ENCODE data around the gene ATP2B3. TPM values are rescaled to one million over a fixed set of nuclear protein-coding genes. Genes with fewer than 3 reads are reported as not detected.
A peak's percentile ranks its signal among the peaks of the same experiment; 100 is the strongest.

Gene ATP2B3
- total RNA-seq, 1 donor = not detected

DNA sequence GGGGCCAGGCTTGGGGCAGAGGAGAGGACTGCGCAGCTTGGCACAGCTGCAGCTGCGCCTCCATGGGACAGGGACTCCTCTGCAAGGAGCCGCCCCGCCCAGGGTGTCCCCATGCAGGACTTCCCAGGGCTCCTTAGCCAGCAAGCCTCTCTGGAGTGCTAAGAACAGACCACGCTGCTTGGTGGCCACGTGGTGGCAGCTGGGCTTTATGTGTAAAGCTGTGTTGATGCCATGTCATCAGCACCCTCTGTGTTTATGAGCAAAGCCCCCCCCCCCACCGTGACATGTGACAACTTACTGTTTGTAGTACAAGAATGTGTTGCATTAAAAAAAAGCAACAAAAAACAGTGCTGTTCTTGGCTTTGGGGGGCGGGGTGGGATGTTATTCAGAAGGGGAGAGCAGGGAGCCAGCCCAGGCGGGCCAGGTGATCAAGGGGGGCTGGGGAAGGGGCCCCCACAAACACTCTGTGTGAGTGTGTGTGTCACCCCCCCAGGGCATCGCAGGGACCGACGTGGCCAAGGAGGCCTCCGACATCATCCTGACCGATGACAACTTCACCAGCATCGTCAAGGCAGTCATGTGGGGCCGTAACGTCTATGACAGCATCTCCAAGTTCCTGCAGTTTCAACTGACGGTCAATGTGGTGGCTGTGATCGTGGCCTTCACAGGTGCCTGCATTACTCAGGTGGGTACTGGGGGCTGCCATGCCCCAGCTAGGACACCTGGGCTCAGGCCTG lies 40.3 kb downstream of the ATP2B3 start:
- TF ChIP-seq, protein P1, sequence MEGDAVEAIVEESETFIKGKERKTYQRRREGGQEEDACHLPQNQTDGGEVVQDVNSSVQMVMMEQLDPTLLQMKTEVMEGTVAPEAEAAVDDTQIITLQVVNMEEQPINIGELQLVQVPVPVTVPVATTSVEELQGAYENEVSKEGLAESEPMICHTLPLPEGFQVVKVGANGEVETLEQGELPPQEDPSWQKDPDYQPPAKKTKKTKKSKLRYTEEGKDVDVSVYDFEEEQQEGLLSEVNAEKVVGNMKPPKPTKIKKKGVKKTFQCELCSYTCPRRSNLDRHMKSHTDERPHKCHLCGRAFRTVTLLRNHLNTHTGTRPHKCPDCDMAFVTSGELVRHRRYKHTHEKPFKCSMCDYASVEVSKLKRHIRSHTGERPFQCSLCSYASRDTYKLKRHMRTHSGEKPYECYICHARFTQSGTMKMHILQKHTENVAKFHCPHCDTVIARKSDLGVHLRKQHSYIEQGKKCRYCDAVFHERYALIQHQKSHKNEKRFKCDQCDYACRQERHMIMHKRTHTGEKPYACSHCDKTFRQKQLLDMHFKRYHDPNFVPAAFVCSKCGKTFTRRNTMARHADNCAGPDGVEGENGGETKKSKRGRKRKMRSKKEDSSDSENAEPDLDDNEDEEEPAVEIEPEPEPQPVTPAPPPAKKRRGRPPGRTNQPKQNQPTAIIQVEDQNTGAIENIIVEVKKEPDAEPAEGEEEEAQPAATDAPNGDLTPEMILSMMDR (IDR thresholded peaks at IDR 0.05; ENCODE audit: insufficient read depth, low read depth, low read length) = no peak
- H3K4me3 ChIP-seq (ENCODE audit: low read depth, low read length) = no peak overlapping the region
- no peak for DNase-seq (ENCODE audit: low read depth)

DNA sequence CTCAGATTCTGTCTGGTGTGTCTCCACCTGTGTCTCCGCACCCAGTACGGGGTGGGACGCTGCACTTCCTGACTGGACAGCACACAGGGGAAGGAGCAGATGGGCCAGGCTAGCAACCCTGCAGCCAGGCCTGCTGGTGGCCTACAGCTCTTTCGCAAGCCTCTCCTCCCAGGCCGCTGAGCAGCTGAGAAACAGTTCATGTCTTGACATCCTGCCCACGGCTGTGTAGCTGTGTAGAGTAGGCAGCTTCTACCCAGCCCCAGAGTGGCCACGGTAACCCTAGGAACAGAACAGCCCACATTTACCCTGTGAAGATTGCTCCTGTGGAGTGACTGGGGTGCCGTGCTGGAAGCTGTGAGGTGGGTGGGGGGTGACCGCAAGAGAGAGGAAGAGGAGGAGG lies 42.6 kb downstream of the ATP2B3 start:
- H3K4me3 ChIP-seq (ENCODE audit: low read depth, low read length) = no peak overlapping the region
- peak; percentile 25 for DNase-seq (ENCODE audit: low read depth)
- TF ChIP-seq, protein P1 (IDR thresholded peaks at IDR 0.05; ENCODE audit: insufficient read depth, low read depth, low read length) = no peak

DNA sequence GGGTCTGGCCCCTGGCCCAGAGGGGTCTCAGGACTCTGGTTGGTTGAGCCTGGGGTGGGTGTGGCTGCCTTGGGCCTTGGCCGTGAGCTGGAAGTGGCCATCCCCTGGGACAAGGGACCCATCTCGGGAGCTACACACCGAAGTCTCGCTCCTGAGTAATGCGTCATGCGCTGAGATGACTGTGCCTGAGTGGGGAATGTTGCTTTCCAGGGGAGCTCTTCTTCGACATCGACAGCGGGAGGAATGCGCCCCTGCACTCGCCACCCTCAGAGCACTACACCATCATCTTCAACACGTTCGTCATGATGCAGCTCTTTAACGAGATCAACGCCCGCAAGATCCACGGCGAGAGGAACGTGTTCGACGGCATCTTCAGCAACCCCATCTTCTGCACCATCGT lies 43.0 kb downstream of the ATP2B3 start:
- DNase-seq (ENCODE audit: low read depth) = no peak
- TF ChIP-seq, protein P1 (IDR thresholded peaks at IDR 0.05; ENCODE audit: insufficient read depth, low read depth, low read length) = no peak
- no peak overlapping the region for H3K4me3 ChIP-seq (ENCODE audit: low read depth, low read length)

DNA sequence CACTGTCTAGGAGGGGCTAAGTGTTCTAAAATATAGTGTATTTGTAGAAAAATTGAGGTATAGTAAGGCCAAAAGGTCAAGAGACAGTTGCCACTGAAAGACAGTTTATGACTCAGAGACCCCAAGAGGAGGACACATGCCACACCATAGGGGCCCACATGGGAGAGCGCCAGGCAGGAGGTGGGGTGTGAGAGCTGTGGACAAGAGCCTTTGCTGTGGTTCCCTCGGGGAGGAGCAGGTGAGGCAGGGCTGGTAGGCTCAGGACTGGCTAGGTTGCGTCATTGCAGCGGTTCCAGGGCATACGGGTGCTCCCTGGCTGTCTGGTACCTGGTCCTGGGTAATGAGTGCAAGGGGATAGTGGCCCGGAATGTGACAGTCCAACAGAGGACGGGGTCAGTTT lies 43.9 kb downstream of the ATP2B3 start:
- DNase-seq (ENCODE audit: low read depth) = no peak
- TF ChIP-seq, protein P1 (IDR thresholded peaks at IDR 0.05; ENCODE audit: insufficient read depth, low read depth, low read length) = no peak
- no peak overlapping the region for H3K4me3 ChIP-seq (ENCODE audit: low read depth, low read length)

DNA sequence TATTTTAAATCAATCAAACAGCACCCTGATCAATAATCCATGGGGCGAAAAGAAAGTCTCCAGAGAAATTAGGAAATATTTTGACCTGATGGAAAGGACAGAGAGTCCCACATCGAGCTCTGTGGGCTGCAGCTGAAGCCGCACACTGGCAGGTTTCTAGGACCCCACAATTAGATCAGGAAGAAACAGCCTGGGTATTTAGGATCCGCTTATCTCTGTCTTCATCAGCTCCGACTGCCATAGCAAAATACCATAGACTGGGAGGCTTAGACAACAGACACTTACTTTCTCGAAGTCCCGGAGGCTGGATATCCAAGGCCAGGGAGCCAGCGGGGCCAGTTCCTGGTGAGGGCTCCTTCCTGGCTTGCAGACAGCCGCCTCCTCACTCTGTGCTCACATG lies 45.1 kb downstream of the ATP2B3 start:
- DNase-seq (ENCODE audit: low read depth) = no peak
- TF ChIP-seq, protein P1 (IDR thresholded peaks at IDR 0.05; ENCODE audit: insufficient read depth, low read depth, low read length) = no peak
- no peak overlapping the region for H3K4me3 ChIP-seq (ENCODE audit: low read depth, low read length)

DNA sequence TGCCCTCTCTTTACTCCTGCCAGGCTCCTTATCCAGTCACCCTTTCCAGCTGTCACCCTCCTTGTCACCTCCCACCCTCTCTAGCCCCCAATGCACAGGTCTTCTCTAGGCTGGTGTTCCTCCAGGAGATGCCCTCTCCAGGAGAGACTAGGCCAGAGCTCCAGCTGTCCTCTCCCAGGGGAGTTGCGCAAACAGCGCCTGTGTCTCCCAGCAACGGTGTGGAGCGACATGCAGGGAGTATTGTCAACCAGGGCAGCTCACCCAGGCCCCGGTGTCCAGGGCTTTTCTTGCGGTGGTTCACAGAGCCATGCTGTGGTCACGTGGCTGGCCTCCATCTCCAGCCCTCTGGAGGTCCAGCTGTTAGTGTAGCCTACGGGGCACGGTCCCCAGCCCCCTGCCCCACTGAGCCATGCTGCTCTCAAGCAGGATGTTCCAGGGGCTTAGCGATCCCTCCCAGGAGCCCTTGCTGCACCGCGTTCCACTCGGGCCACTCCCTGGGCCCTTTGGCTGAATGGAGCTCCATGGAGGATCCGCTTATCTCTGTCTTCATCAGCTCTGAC lies 46.7 kb downstream of the ATP2B3 start:
- H3K4me3 ChIP-seq (ENCODE audit: low read depth, low read length) = no peak overlapping the region
- TF ChIP-seq, protein P1 (IDR thresholded peaks at IDR 0.05; ENCODE audit: insufficient read depth, low read depth, low read length) = no peak
- DNase-seq (ENCODE audit: low read depth) = peak; percentile 36
